Daoy (cell line): ENCODE measurements around the gene TMEM147. TPM values are rescaled to one million over a fixed set of nuclear protein-coding genes. Genes with fewer than 3 reads are reported as not detected.

Experiments used
- DNase-seq: peaks from one replicate; pipeline ENCODE4 v3.0.0-alpha.2; 2015; ENCODE audit warnings: low read depth
- total RNA-seq: library from RNA; depleted of rRNA; stranded (reverse); fragments of >200 nt; shearing (Covaris generic); gene quantifications from 2 replicates; pipeline ENCODE4 v1.2.3, GENCODE V29; 2014

TMEM147 gene
- total RNA-seq, 1 experiment from 2014 or later = 113 TPM

DNA sequence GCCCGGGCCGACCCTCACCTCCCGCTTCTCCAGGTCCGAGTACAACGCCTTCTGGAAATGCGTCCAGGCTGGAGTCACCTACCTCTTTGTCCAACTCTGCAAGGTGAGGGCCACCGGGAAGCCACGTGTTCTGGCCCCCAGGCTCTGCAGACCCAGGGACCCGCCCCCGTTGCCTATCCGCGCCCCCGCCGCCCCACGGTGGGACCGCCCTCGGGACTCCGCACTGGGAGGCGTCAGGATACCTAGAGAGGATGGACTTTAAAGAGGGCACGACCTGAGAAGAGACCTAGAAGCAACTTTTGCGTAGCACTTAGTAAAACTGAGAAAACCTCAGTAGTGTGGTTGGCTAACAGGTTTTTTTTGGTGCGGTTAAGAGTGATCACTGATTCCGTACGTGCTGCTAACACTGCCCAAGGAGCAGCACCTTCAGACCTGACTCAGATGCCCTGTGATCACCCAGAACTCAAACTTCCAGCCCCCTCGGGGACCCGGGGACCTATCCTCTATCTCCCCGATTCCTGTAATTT is 492 bp downstream of the TMEM147 start:
- peak; percentile 43 for DNase-seq

DNA sequence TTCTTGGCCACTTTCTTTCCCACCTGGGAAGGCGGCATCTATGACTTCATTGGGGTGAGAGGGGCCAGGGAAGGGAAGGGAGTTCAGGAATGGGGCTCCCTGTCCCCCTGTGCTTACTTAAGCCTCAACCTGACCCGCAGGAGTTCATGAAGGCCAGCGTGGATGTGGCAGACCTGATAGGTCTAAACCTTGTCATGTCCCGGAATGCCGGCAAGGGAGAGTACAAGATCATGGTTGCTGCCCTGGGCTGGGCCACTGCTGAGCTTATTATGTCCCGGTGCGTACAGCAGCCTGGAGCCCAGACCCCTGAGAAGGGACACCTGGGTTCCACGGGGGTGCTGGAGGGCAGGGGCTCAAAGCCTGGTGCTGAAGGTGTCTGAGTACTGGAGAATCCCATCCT is 1.1 kb downstream of the TMEM147 start:
- no peak for DNase-seq

DNA sequence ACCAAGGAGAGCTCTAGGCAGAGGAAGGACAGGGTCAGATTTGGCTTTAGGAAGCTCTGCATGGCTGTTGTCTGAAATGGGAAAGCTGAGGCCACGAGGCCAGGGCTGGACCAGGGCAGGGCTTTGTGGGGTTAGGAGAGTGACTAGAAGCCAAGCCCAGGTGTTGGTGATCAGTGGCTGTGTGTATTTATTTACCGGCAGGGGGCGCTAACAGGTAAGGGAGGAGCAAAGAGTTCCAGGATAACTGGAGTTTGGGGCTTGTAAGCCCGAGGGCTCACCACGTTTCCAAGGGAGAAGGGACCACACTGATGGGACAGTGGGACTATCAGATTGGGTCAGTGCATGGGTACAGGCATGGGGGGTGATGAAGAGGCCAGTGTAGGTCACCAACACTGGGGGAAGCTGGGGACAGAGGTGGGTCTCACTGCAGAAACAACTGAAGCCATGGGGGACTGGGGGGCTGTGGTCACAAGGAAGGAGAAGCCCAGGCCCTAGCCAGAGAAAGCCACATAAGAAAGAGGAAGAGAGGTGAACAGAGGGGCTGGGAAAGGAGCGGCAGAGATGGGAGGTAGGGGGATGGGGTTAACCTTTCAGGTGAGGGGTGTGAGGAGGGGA is 3.9 kb downstream of the TMEM147 start:
- peak; percentile 74 for DNase-seq

DNA sequence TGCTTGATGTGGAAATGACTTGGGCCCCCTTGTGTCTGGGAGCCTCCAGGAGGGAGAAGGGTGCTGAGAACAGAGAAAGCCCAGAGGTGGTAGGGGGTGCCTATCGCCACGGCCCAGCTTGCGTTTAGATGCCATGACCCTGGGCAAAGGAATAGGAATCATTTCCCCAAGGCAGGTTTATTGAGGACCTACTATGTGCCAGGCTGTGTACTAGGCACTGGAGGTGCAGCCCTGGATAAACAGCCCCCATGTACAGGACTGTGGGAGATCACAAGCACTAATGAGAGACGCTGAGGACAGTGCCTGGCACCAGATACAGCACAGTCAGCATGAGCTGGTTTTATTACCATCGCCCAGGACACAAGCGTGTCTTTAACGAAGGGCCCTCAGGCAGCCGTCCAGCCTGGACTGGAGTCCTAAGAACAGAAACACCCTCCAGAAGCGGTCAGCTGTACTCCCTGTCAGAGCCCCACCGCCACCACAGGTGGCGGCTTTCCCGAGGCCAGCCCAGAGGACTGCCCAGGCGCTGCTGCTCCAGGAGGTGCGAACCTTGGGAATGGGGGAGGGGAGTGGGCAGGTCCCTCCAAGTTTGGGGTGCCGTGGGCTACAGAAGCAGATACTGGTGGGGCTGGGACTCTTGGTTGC is 4.6 kb downstream of the TMEM147 start:
- no peak for DNase-seq

DNA sequence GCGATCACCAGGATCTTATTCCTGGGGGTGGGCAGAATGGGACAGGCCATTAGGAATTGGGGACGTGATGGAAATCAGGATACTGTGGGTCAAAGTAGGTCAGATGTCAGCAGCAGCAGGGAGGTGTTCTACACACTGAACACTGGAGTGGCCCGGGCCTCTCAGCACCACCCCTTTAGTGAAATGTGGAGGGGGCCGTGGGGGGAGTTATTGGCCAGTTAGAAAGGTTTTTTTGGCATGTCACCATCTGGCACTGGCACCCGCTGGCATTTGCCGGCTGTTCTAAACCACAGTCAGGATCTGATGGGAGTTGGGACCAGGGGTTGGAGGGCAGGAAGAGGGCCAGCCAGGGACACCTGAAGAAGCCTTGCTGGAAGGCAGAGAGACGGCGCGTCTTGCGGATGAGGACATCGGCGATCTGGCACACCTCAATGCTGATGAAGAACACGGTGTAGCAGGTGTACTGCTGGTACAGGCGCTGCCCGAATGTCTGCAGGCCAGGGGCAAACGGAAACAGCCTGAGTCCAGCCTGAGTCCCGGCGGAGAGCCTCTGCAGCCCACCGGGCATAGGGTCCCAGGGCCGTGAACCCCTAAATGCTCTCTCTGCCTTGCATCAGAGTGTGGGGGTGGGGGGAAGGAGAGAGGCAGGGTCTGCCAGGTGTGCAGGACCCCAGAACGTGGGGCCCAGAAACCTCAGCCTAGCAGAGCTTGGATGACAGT is 5.8 kb downstream of the TMEM147 start:
- DNase-seq = no peak

DNA sequence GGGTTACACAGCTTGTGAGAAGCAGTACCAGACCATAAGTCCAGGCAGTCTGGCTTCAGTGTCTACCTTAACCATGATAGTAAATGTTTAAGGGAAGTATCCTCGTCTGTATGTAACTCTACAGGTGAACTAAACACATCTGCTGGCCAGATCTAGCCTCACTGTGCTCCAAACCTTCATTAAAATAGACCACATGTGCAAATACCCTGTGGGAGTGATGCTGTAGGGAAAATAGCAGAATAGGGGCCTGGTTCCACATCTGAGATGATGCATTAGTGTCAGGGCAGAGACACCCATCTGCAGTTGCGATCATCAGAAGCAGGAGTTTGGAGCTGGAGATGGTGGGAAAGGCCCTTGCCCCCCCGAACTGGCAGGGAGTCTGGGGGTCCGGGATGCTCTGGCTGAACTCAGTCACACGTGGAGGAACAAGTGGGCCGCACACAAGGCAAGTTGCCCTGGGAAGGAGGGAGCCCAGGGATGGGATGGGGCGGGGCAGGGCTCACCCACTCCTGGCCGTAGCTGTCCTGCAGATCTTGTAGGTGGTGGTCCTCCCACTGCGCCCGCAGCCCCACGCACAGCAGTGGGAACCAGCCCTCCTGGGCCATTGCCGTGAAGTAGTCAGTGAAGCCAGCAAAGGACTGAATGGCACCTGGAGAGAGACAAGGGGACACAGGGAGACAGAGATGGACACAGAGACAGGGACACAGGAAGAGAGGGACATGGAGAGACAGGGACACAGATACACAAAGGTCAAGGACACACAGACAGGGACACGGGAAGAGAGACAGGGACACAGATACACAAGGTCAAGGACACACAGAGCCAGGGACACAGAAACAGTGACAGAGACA is 7.3 kb downstream of the TMEM147 start:
- DNase-seq = no peak

DNA sequence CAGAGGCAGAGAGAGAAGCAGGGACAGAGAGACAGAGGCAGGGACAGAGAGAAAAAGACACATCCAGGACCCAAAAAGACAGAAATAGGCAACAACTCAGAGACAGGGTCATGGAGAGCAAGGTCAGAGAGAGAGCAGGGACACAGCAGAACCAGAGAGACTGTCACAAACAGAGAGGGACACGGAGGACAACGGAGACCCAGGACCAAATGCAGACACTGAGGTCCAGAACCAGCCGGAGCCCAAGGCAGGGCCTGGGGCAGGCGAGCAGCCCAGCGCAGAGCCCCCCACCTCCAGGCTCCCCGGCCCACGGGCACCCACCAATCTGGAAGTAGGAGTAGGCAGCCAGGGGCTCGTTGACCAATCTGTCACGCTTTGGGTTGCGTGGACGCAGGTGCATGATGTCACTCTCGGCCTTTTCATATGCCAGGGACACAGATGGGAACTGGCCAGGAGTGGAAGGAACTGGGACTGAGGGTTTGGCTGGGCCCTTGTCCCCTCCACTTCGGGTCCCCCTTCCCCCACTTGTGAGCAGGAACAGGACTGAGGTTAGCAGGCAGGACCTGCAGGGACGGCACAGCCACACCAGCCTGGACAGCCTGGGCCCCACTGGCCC is 8.1 kb downstream of the TMEM147 start:
- DNase-seq = no peak

DNA sequence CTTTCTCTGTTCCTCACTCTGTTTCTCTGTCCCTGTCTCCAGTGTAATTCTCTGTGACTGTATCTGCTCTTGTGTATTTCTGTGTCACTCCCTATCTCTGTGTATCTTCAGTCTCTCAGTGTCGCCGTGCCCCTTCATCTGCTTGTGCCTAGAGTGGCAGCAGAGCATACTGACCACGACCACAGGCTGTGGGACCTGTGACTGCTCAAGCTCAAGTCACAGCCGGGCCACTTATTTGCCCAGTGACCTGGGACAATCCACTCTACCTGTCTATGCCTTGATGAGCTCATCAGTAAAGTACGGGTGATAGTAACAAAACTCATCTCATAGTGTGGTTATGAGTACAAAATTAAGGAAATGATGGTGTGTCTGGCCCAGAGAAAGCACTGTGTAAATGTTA is 8.7 kb downstream of the TMEM147 start:
- no peak for DNase-seq

DNA sequence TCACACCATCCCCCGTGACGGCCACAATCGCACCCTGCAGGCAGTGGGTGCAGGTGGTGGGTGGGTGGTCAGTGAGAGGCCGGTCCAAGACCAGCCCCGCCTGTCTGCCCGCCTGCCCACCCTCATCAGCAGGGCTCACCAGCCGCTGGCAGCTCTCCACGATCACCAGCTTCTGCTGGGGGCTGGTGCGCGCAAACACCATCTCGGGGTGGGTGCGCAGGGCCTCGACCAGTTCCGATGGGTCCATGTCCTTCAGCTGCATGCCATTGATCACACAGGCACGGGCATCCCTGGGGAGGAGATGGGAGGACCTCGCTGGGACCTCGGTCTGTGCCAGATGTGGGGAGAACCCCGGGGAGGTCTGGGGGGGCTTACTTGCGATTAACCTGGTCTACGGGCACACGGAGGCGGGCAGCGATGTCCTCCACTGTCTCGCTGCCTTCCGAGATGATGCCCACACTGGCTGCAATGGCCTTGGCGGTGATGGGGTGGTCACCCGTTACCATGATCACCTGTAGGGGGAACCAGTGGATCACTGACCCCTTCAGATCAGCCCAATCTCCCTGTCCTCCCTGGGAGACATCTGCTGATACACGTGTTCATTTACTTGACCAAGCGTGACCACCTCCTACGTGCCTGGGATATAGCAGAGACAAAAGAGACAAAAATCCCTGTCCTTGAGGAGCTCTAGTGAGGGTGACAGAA is 10.0 kb downstream of the TMEM147 start:
- peak; percentile 62 for DNase-seq

DNA sequence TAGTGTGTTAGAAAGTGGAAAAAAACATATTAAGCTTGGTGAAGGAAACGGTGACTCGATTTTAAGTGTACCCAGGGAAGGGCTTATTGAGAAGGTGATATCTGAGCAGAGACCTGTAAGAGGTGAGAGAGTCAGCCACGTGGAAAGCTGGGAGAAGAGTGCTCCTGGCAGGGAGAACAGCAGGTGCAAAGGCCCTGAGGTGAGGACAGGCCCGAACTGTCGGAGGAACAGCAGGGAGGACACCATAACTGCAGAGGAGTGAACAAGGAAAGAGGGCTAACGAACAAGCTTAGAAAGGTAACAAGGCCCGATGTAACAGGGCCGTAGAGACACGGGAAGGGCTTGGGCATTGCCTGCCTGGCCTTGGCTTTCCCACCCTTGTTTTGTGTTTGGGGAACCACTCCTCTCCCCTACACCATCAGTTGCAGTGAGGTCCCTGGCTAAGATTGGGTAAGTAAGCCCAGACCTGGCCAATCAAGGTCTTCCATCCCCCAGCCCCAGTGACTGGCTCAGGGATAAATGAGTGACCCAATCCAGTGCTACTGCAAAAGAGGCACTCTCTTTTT is 10.7 kb downstream of the TMEM147 start:
- DNase-seq = no peak

DNA sequence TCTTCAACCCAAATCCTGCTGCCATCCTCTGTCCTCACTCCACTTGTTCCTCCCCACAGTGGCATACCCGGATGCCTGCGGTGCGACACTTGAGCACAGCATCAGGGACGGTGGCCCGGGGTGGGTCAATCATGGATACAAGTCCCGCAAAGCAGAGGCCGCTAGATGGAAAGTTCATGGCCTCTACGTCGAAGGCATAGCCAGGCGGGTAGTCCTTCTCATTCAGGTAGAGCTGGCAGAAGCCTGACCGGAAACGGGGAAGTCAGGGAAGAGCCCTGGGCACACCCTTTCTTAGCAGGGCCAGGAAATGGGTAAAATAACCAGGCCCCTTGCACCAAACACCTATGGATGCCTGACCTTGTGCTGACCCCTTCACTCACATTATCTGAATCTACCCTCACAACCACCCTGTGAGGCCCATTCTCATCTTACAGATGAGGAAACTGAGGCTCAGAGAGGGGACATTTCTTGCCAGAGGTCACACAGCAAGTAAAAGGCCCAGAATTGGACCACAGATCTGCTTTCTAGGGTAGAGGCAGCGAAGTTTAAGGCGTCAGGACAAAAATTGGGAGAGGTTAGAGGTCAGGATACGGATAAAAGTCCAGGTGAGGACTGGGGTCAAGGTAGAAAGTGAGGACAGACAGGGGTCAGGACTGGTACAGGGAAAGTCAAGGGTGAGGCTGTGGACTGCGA is 11.6 kb downstream of the TMEM147 start:
- no peak for DNase-seq

DNA sequence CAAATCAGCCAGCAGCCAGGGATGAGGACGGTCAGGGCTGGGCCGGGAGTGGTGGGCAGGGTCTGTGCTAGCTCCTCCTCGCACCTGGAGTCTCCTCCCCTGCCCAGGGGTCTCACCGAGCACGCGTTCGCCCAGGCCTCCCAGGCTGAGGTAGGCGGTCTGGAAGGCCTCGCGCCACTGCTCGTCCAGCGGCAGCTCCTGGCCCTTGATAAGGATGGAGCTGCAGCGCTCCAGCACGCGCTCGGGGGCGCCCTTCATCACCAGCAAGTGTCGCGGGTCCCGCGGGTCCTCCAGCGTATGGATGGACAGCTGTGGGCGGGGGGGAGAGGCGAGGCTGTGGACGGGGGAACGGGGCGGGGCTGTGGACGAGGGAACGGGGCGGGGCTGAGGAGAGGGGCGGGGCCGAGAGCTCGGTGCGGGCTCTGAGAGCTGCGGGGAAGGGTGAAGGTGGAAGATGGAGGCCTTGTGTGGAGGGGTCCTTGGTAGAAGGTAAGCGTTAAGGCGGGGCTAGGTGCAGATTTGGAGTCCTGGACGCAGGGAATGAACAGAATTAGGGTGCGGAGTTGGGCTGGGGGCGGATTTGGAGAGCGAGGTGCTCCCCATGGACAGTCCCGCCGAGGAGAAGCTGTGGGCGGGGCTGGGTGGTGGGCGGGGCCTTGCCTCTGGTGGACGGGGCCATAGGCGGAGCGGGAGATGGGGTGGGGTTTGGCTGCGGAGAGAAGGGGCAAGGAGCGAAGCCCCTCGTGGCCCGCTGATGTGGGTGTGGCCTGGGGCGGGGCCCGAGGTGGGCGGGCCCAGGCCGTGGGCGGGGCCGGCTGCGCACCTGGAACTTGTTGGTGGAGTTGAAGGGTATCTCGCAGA is 12.3 kb downstream of the TMEM147 start:
- peak; percentile 82 for DNase-seq

DNA sequence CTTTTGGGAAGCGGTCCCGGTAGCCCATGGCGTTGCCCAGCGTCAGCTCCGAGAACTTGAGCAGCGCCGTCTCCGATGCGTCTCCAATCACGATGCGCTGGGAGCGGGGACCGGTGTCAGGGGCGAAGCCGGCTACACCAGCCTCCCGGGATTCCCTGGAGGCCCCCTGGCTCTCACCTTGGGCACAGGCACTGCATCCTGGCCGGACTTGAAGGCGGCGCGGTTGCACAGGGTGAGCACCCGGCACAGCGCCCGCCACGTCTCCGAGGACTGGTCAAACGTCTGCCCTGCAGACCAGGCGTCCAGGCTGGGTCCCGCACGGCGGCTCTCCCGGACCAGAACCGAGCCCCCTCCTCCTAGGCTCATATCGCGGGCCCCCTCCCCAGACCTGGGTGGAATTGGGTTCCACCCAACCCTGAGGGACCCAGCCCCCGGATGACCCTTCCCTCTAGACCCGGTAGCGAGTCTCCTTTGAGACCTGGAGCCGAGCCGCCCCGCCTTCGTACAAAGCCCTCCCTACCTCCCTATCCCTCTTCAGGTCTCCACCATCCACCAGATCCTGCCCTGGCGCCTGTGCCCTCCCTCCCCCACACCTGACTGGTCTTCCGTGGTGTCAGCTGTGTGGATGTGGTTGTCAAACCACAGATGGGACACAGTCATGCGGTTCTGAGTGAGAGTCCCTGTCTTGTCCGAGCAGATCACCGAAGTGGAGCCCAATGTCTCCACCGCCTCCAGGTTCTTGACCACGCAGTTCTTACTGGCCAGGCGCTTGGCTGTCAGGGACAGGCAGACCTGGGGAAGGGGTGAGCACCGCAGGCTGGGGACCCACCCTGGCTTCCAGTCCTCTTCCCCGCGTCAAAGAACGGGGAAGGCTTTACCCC is 13.2 kb downstream of the TMEM147 start:
- DNase-seq = no peak

DNA sequence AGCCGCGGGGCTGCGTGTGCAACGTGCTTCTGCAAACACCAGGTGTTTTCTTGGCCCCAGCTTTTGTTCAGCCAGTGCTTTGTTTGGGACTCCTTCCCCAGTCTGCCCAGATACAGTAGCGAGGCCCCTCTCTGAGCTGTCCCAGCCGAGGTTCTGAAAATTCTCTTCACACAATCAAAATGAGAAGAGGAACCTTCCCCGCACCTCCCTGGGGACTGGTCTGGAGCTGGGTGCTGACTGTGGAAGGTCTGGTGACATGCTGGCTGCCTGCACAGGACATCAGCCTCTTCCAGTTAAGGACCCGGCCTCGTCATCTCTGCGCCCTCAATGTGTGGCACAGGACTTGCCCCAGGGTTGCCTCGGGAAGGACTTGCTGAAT is 13.8 kb downstream of the TMEM147 start:
- no peak for DNase-seq

DNA sequence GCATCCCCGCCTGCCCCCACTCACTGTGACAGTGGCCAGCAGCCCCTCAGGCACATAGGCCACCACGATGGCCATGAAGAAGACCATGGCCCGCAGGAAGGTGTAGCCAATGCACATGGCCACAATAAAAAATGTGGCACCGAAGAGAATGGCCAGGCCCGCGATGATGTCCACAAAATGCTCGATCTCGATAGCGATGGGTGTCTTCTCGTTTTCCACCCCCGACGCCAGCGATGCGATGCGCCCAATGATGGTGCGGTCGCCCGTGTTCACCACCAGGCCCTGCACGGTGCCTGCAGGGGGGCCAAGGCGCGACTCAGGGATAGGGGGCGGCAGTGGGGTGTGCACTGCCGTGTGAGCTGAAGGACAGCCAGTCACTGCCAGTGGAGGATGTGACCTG is 14.4 kb downstream of the TMEM147 start:
- DNase-seq = no peak

DNA sequence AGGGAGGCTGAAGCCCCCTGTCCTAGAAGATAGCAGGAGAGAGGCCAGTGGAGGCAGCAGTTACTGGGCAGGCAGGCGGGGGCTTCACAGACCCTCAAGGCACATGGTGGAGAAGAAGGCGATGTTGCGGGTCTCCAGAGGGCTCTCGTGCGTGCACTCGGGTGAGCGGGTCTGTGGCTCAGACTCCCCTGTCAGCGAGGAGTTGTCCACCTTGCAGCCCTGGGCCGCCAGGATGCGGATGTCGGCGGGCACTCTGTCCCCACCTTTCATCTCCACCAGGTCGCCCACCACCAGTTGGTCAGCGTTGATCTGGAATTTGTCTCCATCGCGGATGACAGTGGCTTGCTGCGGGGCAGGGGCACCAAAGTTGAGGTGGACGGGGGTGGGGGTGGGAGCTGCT is 14.8 kb downstream of the TMEM147 start:
- no peak for DNase-seq

DNA sequence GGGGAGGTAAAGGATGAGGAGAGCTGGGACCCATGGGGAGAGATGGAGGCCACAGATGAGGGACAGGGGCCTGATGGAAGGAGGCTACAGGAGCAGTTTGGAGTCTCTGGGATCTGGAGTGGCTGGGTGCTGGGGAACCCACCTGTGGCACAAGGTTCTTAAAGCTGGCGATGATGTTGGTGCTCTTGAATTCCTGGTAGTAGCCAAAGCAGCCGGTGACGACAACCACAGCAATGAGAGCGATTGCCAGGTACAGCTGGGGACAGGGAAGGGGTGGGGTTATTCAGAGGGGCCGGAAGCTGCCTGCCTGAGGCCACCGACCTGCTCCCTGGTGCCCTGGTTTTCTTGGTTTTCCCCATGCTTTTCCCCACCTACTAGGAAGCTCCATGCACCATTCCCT is 15.3 kb downstream of the TMEM147 start:
- no peak for DNase-seq

DNA sequence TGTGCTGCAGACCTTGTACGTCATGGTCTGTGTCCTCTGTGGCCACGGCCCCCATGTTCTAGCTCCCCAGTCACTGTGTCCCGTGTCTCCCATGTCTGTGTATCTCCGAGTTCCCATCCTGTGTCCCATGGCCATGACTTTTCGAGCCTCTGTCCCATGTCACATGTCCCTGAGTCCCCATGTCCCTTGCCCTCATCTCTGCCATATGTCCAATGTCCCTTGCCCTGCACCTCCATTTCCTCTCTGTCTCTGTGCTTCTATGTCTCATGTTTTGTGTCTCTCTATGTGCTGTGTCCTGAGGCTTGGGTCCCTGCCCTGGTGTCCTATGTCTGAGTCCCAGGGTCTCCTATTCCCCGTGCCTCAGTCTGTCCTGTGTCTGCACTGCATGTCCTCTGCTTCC is 16.0 kb downstream of the TMEM147 start:
- DNase-seq = no peak
